Spleen (tissue), 7 donors: ENCODE data around the gene SPON1.

Experiments used
- CTCF ChIP-seq, 11 experiments: fragments of 200-600 bp in 7 of 11; fragments of 450-650 bp in 4 of 11; sonication (generic) in 4 of 11; IDR thresholded peaks in 8 of 11; conservative IDR thresholded peaks in 3 of 11; 1 replicate in 7 of 11; 2 replicates in 4 of 11; pipeline versions ENCODE4 v1.4.0 to v1.8.0; 2016 to 2021; ENCODE audit warnings: antibody characterized with exemption in 11 of 11, inconsistent platforms in 4 of 11, mild to moderate bottlenecking in 1 of 11
- POLR2A ChIP-seq, 3 donors: fragments of 450-650 bp; IDR thresholded peaks; one replicate each; pipeline ENCODE4 v1.5.1; 2017; ENCODE audit warnings: antibody characterized with exemption in 3 of 3, mild to moderate bottlenecking in 1 of 3
- donor health status: DM: no; HTN: no; CAD: no; lungs with moderate emphysema.
- donor health status: DM: no; HTN: no; CAD: no.
- donor health status: DM: no; HTN: no; CAD: no.

- TF ChIP-seq CTCF (IDR thresholded peaks at IDR 0.05 in 8 of 11, conservative IDR thresholded peaks at IDR 0.05 in 3 of 11), result no peak
- TF ChIP-seq POLR2A (IDR thresholded peaks at IDR 0.05), result no peak
These were observed 134.1 kb downstream of the SPON1 start for GRCh38 chr11:14096606-14097005.
